GM12878 (cell line): Measurements from ENCODE around the gene RRBP1.

Experiments
- ASH2L ChIP-seq: fragments of 300-600, 200-600 bp; sonication (generic); IDR thresholded peaks from 2 replicates; pipeline ENCODE4 v1.6.1; 2017; ENCODE audit warnings: low read depth, mild to moderate bottlenecking, borderline replicate concordance
- CBX3 ChIP-seq: fragments of 200-600 bp; sonication (generic); IDR thresholded peaks from 2 replicates; pipeline ENCODE4 v1.6.1; 2016; ENCODE audit warnings: low read depth, borderline replicate concordance
- CTCF ChIP-seq, 3 experiments: IDR thresholded peaks in 2 of 3; conservative IDR thresholded peaks in 1 of 3; 2 replicates each; pipeline ENCODE4 v1.5.1; 2011; ENCODE audit warnings: low read depth in 3 of 3, low read length in 3 of 3, mild to moderate bottlenecking in 3 of 3, control low read depth in 2 of 3, moderate library complexity in 2 of 3, inconsistent platforms in 1 of 3, mixed read lengths in 1 of 3; ENCODE audit not compliant: control insufficient read depth in 2 of 3, insufficient read depth in 1 of 3; ENCODE audit errors: extremely low read depth in 1 of 3
- EZH2 ChIP-seq: IDR thresholded peaks from 2 replicates; pipeline ENCODE4 v1.6.1; 2012; ENCODE audit warnings: low read depth, mild to moderate bottlenecking, control low read depth, inconsistent platforms, low read length, borderline replicate concordance; ENCODE audit not compliant: control insufficient read depth
- MEF2A ChIP-seq: IDR thresholded peaks from 2 replicates; pipeline ENCODE4 v1.6.1; 2011; ENCODE audit warnings: low read depth, mild to moderate bottlenecking, low read length, moderate library complexity; ENCODE audit not compliant: insufficient read depth
- MTA3 ChIP-seq: IDR thresholded peaks from 2 replicates; pipeline ENCODE4 v1.6.1; 2012; ENCODE audit warnings: low read length, inconsistent platforms, borderline replicate concordance
- MXI1 ChIP-seq: fragments of 150-350 bp; IDR thresholded peaks from 2 replicates; pipeline ENCODE4 v1.6.1; 2011; ENCODE audit warnings: low read depth, mild to moderate bottlenecking, inconsistent platforms, low read length, improper control_type of control experiment
- PKNOX1 ChIP-seq: fragments of 450-650 bp; IDR thresholded peaks from 2 replicates; pipeline ENCODE4 v1.6.1; 2016; ENCODE audit warnings: mild to moderate bottlenecking
- POLR2A ChIP-seq: IDR thresholded peaks from 2 replicates; pipeline ENCODE4 v1.6.1; 2011; ENCODE audit warnings: low read depth, mild to moderate bottlenecking, low read length
- POU2F2 ChIP-seq: IDR thresholded peaks from 3 replicates; pipeline ENCODE4 v1.6.1; 2011; ENCODE audit warnings: low read depth, mild to moderate bottlenecking, low read length, borderline replicate concordance
- RAD21 ChIP-seq: IDR thresholded peaks from 2 replicates; pipeline ENCODE4 v1.6.1; 2011; ENCODE audit warnings: mild to moderate bottlenecking, low read depth, low read length, moderate library complexity; ENCODE audit not compliant: insufficient read depth
- RFX5 ChIP-seq: IDR thresholded peaks from 2 replicates; pipeline ENCODE4 v1.6.1; 2011; ENCODE audit warnings: low read depth, low read length, improper control_type of control experiment
- SMC3 ChIP-seq: IDR thresholded peaks from 2 replicates; pipeline ENCODE4 v1.6.1; 2011; ENCODE audit warnings: low read length, improper control_type of control experiment, borderline replicate concordance
- TCF3 ChIP-seq: IDR thresholded peaks from 2 replicates; pipeline ENCODE4 v1.6.1; 2012; ENCODE audit warnings: low read depth, mild to moderate bottlenecking, low read length, borderline replicate concordance; ENCODE audit not compliant: insufficient read depth

- TF ChIP-seq MEF2A (no peak), CTCF (IDR thresholded peaks at IDR 0.05 in 2 of 3, conservative IDR thresholded peaks at IDR 0.05 in 1 of 3; ENCODE audit: control insufficient read depth in 2 of 3, extremely low read depth in 1 of 3, insufficient read depth in 1 of 3, low read depth in 3 of 3, low read length in 3 of 3) (no peak), SMC3 (no peak), CBX3 (no peak), MXI1 (no peak), RAD21 (no peak), PKNOX1 (no peak), MTA3 (no peak), RFX5 (no peak), EZH2 (no peak), POLR2A (no peak), TCF3 (no peak), ASH2L (no peak), POU2F2 (no peak)
Observed at GRCh38 chr20:17690144-17690543, 8.1 kb upstream of the RRBP1 start.
